Mucosa of rectum (tissue), 2 donors: Measurements from ENCODE around the gene CALML6.

ENCODE experiments used
- H3K27ac ChIP-seq, 2 donors: one replicate each; pipeline ENCODE4 v1.7.0; 2013; ENCODE audit warnings: inconsistent platforms in 2 of 2, low read depth in 2 of 2, low read length in 2 of 2
- H3K27me3 ChIP-seq, 2 donors: one replicate each; pipeline ENCODE4 v1.7.0; 2013; ENCODE audit warnings: low read length in 2 of 2; ENCODE audit not compliant: control insufficient read depth in 2 of 2, insufficient read depth in 2 of 2
- H3K36me3 ChIP-seq, 2 donors: one replicate each; pipeline ENCODE4 v1.7.0; 2013; ENCODE audit warnings: low read length in 2 of 2; ENCODE audit not compliant: control insufficient read depth in 2 of 2, insufficient read depth in 2 of 2
- H3K4me1 ChIP-seq, 2 donors: one replicate each; pipeline ENCODE4 v1.7.0; 2013; ENCODE audit warnings: low read length in 2 of 2, mild to moderate bottlenecking in 1 of 2; ENCODE audit not compliant: control insufficient read depth in 2 of 2, insufficient read depth in 2 of 2
- H3K4me3 ChIP-seq, 2 donors: one replicate each; pipeline ENCODE4 v1.7.0; 2013; ENCODE audit warnings: low read length in 2 of 2
- H3K9ac ChIP-seq, 2 donors: one replicate each; pipeline ENCODE4 v1.7.0; 2013; ENCODE audit warnings: low read length in 2 of 2, low read depth in 1 of 2, mild to moderate bottlenecking in 1 of 2
- H3K9me3 ChIP-seq, 2 donors: one replicate each; pipeline ENCODE4 v1.7.0; 2013; ENCODE audit warnings: low read length in 2 of 2; ENCODE audit not compliant: control insufficient read depth in 2 of 2
- donor health status: healthy.
- donor health status: Normal muscosa, but diverticular disease.

CALML6 gene

GRCh38 chr1:1945782-1946393, 30.8 kb downstream of the CALML6 start:
- Histone ChIP-seq H3K36me3 (no peaks in the 10 kb centered on the region), H3K27ac (no peak overlapping the region), H3K9ac (no peak overlapping the region), H3K9me3 (no peaks in the 10 kb centered on the region), H3K27me3 (peaks cover 0 to 5% of the 10 kb centered on the region in 2 donors), H3K4me1 (peaks cover 6 to 18% of the 10 kb centered on the region in 2 donors), H3K4me3 (no peak overlapping the region)

- H3K9me3 ChIP-seq = no peaks in the 10 kb centered on the region
- peaks cover 0 to 5% of the 10 kb centered on the region in 2 donors for H3K27me3 ChIP-seq
- H3K9ac ChIP-seq = no peak overlapping the region
- H3K4me3 ChIP-seq = no peak overlapping the region
- no peak overlapping the region for H3K27ac ChIP-seq
- no peaks in the 10 kb centered on the region for H3K36me3 ChIP-seq
- peaks cover 6 to 18% of the 10 kb centered on the region in 2 donors for H3K4me1 ChIP-seq
These were observed 31.5 kb downstream of the CALML6 start for GRCh38 chr1:1946540-1946939.

GRCh38 chr1:1947493-1947892, 32.4 kb downstream of the CALML6 start:
- no peaks in the 10 kb centered on the region for H3K9me3 ChIP-seq
- no peak overlapping the region for H3K9ac ChIP-seq
- no peaks in the 10 kb centered on the region for H3K36me3 ChIP-seq
- H3K27ac ChIP-seq = no peak overlapping the region
- no peaks in the 10 kb centered on the region for H3K27me3 ChIP-seq
- H3K4me1 ChIP-seq = peaks cover 6 to 16% of the 10 kb centered on the region in 2 donors
- H3K4me3 ChIP-seq = no peak overlapping the region

- no peak overlapping the region for H3K27ac ChIP-seq
- no peak overlapping the region for H3K4me3 ChIP-seq
- H3K9me3 ChIP-seq = no peaks in the 10 kb centered on the region
- H3K36me3 ChIP-seq = no peaks in the 10 kb centered on the region
- H3K27me3 ChIP-seq = no peaks in the 10 kb centered on the region
- H3K9ac ChIP-seq = no peak overlapping the region
- H3K4me1 ChIP-seq = peaks cover 2 to 5% of the 10 kb centered on the region in 2 donors
These were observed 33.7 kb downstream of the CALML6 start for GRCh38 chr1:1948783-1949182.

- no peak overlapping the region for H3K4me3 ChIP-seq
- no peaks in the 10 kb centered on the region for H3K9me3 ChIP-seq
- no peaks in the 10 kb centered on the region for H3K27me3 ChIP-seq
- no peaks in the 10 kb centered on the region for H3K36me3 ChIP-seq
- peaks cover 0 to 2% of the 10 kb centered on the region in 2 donors for H3K4me1 ChIP-seq
- H3K27ac ChIP-seq = no peak overlapping the region
- no peak overlapping the region for H3K9ac ChIP-seq
These were observed 35.9 kb downstream of the CALML6 start for GRCh38 chr1:1950940-1951339.

- Histone ChIP-seq H3K9me3 (no peaks in the 10 kb centered on the region), H3K9ac (no peak overlapping the region), H3K27ac (no peak overlapping the region), H3K4me3 (no peak overlapping the region), H3K36me3 (no peaks in the 10 kb centered on the region), H3K4me1 (no peaks in the 10 kb centered on the region), H3K27me3 (no peaks in the 10 kb centered on the region)
These were observed 39.0 kb downstream of the CALML6 start for GRCh38 chr1:1954015-1954414.

- Histone ChIP-seq H3K9me3 (no peaks in the 10 kb centered on the region), H3K27me3 (peaks cover 0 to 3% of the 10 kb centered on the region in 2 donors), H3K27ac (no peak overlapping the region), H3K4me3 (no peak overlapping the region), H3K4me1 (no peaks in the 10 kb centered on the region), H3K36me3 (no peaks in the 10 kb centered on the region), H3K9ac (no peak overlapping the region)
These were observed 39.9 kb downstream of the CALML6 start for GRCh38 chr1:1954831-1955441.

- Histone ChIP-seq H3K4me3 (no peak overlapping the region), H3K36me3 (no peaks in the 10 kb centered on the region), H3K9me3 (no peaks in the 10 kb centered on the region), H3K4me1 (no peaks in the 10 kb centered on the region), H3K27me3 (peaks cover 0 to 3% of the 10 kb centered on the region in 2 donors), H3K27ac (no peak overlapping the region), H3K9ac (no peak overlapping the region)
These were observed 40.6 kb downstream of the CALML6 start for GRCh38 chr1:1955621-1956094.

GRCh38 chr1:1956101-1956500, 41.0 kb downstream of the CALML6 start:
- H3K27me3 ChIP-seq = peaks cover 0 to 3% of the 10 kb centered on the region in 2 donors
- H3K36me3 ChIP-seq = no peaks in the 10 kb centered on the region
- H3K9ac ChIP-seq = no peak overlapping the region
- H3K4me1 ChIP-seq = no peaks in the 10 kb centered on the region
- H3K4me3 ChIP-seq = no peak overlapping the region
- H3K9me3 ChIP-seq = no peaks in the 10 kb centered on the region
- H3K27ac ChIP-seq = no peak overlapping the region

GRCh38 chr1:1956586-1957532, 41.8 kb downstream of the CALML6 start:
- H3K4me3 ChIP-seq = no peak overlapping the region

More at GRCh38 chr1:1956586-1957532, 41.8 kb downstream of the CALML6 start:
- H3K27me3 ChIP-seq = peaks cover 0 to 3% of the 10 kb centered on the region in 2 donors
- H3K9me3 ChIP-seq = no peaks in the 10 kb centered on the region
- no peak overlapping the region for H3K9ac ChIP-seq
- H3K27ac ChIP-seq = no peak overlapping the region
- no peaks in the 10 kb centered on the region for H3K4me1 ChIP-seq
- H3K36me3 ChIP-seq = no peaks in the 10 kb centered on the region
